Non-pigmented ciliary epithelial cell (primary cell): Measurements from ENCODE around the gene ASPN.
"Not testable (repeated sequence)": the region's sequence is repeated elsewhere in the genome, so short reads cannot be mapped to it uniquely, and the experiment has no call there.

Source experiments
- DNase-seq: peaks from one replicate; pipeline ENCODE4 v3.0.0-alpha.2; 2010; ENCODE audit warnings: low read depth

The ASPN gene

DNA sequence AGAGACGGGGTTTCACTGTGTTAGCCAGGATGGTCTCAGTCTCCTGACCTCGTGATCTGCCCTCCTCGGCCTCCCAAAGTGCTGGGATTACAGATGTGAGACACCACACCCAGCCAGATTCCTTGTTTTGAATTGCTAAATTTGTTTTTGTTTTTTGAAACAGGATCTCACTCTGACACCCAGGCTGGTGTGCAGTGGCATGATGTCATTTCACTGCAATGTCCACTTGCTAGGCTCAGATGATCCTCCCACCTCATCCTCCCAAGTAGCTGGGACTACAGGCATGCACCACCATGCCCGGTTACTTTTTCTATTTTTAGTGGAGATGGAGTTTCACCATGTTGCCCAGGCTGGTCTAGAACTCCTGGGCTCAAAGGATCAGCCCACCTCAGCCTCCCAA, 71.1 kb downstream of the ASPN start:
- DNase-seq: not testable (repeated sequence)

DNA sequence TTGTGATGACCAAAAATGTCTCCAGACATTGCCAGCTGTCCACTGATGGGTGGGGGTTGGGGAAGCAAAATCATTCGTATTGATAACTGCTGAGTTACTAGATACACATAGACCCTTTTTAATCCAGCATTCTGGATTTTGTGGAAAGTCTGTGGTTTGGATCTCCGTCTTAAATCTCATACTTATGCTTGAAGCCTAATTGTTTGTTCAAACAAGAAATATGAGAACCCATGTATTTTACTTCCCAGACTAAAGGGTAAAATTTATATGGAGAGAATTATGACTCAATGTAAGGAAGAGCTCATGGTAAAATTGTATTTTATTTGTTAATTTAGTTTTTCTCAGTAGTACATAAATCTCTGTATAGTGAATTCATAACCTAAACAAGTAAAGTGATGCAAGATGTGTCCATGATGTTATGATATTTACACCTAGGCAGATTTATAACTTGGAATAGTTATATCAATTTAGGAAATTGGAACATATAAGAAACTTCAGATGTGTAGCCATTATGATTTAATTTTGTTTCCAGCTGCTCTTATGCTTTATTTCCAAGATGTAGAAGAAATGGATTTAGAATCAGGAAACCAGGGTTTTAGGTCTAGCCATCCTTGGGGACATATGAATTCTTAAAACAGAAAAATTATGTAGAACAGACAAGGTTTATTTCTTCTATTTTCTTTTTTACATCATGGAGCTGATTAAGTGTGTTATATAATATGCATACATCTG, 73.4 kb downstream of the ASPN start:
- no peak for DNase-seq

DNA sequence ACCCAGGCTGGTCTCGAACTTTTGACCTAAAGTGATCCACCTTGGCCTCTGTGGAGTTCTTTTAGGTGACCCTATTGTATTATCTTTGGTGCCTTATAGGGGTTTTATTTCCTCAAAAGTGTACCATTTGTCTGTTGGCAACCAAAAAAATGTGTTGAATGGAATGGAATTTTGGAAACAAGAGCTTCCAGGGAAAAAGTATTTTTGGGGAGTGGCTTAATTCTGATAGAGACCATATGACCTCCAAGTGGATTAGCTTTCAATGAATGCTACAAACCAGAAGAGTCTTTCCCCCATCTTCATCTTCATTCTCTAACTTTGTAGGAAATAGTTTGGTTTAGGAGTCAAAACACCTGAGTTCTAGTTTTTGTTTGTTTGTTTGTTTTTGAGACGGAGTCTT, 74.5 kb downstream of the ASPN start:
- DNase-seq: no peak

DNA sequence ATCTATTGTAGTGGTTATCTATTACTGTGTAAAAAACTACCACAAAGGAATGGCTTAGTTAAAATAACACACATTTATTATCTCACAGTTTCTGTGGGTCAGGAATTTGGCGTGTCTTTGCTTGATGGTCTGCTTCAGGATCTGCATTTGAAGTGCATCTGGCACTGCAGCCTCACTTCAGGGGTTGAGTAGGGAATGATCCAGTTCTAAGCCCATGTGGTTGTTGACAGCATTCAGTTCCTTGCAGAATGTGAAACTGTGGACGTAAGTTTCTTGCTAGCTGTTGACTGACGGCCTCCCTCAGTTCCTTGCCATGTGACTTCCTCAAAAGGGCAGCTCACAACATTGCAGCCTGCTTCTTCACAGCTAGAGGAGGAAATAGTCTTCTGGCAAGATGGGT, 75.8 kb downstream of the ASPN start:
- DNase-seq: no peak
